CD4-positive, alpha-beta T cell treated with Interleukin-2 at 100 ng/mL for 4 hours (primary cell): ENCODE data around the gene INTS6L.
"Not testable (repeated sequence)": the region's sequence is repeated elsewhere in the genome, so short reads cannot be mapped to it uniquely, and the experiment has no call there.

ENCODE experiments used
- DNase-seq: peaks from one replicate; pipeline ENCODE4 v3.0.0-alpha.2; 2020; ENCODE audit warnings: low spot score

INTS6L gene

DNA sequence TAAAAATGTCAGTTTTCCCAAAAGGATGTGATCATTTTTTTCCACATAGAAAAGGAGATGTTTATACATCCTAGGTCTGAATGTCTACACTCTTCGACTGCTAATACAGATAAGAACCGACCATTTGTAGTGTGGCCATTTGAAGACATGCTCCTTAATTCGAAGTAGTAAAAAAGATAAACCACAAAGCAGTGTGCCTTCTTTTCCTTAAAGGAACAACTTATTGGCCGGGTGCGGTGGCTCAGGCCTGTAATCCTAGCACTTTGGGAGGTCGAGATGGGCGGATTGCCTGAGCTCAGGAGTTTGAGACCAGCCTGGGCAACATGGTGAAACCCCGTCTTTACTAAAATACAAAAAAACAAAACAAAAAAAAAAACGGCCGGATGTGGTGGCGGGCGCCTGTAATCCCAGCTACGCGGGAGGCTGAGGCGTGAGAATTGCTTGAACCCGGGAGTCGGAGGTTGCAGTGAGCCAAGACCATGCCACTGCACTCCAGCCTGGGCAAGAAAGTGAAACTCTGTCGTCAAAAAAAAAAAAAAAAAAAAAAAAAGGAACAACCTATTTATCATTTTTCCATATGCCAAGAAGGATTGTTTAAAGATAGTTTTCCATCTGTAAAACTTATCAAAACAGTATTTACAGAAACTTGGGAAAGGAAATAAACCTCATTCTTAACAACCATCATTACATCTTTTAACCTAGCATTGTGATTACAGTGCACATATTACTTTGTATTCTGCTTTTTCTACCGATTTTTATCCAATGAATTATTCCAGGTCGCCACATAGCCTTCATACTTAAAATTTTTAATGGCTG, 2.6 kb downstream of the INTS6L start:
- no peak for DNase-seq

DNA sequence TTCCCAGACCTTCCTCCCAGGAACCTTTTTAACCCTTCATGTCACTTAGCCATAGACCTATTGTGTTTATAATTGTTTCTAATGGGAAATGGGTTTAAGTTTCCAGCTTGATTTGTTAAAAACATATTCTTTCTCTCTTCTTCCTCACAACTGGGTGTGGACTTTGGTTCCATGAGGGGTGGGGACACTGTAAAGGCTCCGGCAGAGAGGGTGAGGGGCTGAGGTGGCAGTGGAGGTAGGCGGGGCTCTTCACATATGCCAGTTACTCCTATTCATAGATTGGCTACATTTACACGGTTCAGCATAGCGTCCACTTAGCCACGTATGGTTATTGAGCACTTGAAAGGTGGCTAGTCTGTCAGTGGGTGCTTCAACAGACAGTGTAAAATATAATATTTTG, 7.8 kb downstream of the INTS6L start:
- no peak for DNase-seq

DNA sequence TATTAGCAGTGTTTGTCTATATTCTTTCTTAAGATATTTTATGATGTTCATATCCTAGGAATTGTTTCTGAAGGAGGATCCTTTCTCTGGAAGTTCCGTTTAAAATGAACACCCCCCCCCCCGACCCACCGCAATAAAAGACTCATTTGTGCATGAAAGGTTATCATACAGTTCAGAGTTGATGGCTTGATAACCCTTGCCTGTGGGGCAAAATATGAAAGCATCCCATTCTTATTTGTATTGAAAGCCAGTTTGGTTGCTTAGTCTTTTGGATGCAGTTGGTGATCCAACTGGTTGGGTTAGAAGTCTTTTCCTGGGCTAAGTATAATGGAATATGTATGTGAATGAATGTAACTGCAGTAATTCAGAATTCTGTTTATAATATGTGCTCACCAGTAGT, 8.3 kb downstream of the INTS6L start:
- no peak for DNase-seq

DNA sequence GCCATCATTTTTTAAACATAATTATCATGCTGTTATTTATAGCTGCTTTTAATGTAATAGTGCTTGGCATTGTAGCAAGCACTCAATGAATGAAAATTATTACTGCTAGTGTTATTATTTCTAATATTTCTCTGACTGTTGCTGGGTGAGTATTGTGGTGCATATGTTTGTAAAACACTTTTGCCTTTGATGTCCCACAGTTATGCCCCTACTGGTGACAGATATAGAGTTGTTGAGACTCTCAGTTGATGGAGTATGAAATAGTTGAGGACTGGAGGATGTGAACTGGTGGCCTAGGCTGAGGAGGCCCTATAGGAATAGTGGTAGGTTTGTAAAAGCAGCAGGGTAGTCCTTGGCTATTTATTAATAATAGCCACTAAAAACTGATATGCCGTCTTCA, 9.6 kb downstream of the INTS6L start:
- DNase-seq: no peak

DNA sequence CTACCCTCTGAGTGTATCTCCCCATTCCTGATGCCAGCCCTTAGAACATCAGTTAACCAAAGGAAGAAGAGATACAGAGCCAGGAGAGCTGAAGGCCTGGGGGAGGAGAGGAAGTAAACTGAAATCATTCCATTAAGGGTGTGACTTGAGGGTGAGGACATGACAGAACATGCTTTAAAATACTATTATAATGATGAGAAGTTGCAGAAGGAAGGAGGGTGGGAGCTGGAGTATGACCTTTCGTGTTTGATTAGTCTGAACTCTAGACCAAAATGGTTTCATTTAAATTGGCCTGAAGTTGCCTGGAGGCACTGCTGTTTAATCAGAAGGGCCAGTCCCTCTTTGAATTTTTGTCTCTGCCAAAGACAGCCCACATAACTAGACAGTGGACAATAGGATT, 11.4 kb downstream of the INTS6L start:
- DNase-seq: no peak

GRCh38 chrX:135535077-135535940, 14.8 kb downstream of the INTS6L start:
- DNase-seq: no peak

GRCh38 chrX:135536877-135537276, 16.4 kb downstream of the INTS6L start:
- DNase-seq: peak; percentile 10

- DNase-seq: no peak
Measured at GRCh38 chrX:135541351-135541750, 20.9 kb downstream of the INTS6L start.

DNA sequence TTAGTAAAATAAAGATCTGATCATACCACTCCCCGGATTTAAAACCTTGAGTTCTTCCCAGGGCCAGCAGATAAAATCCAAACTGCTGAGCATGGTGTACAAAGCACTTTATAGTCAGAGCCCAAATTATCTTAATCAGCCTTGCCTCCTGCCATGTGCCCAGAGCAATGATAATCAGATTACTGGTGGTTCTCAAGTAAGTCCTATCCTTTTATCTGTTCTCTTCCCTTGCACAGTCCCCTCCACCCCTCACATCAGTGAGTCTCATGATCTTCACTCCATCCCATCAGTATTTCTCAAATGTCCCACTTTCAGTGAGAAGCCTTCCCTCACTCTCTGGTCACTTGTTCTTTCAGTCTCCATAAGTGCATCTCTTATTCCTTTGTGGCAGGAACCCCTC, 22.7 kb downstream of the INTS6L start:
- no peak for DNase-seq

DNA sequence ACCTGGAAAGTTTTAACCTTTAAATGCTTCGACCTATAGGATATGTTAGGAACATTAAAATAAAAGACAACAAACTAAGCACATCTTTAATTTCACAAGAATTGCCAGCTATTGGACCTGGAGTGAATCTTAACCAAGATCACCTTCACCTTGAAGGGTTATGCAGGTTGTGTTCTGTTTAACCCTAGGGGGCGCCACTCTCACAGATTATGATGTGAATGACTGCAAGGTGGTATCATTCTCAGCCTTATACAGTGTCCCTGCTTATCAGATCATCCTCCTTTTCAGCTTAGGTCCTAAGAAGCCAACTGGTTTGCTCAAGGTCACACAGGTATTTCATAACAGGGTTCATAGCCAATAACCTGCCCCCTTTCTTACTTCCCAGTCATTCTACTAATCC, 23.5 kb downstream of the INTS6L start:
- peak; percentile 35 for DNase-seq

- no peak for DNase-seq
Measured at GRCh38 chrX:135544338-135544948, 24.0 kb downstream of the INTS6L start.

- DNase-seq: no peak
Measured at GRCh38 chrX:135547767-135548166, 27.3 kb downstream of the INTS6L start.

DNA sequence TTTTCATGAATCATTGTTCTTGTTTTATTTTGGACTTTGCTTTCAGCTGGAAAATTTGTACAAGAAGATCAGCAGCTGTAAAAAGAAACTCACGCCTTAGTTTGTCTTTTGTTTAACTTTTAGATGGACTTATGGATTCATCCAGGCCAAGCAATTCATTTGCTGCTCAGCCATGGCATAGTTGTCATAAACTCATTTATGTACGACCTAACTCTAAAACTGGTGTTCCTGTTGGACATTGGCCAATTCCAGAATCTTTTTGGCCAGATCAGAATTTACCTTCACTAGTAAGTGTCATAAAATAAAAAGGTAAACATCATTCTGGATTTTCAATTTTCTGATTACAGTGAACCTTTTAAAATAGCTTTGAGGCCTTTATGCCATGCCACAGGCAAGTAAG, 29.1 kb downstream of the INTS6L start:
- no peak for DNase-seq

DNA sequence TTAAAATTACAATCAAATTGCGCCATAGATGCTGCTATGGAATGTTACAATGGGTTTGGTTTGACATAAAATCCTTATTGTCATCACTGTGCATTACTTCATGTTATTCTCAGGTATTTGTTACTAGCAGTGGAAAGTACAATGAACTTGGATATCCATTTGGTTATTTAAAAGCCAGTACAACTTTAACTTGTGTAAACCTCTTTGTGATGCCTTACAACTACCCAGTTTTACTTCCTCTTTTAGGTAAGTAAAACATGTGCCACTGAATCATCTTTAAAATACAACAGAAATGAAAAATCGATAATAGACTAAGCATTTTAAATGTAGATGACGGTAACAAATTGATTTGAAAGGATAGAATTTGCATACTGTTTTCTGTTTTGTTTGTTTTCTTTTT, 35.6 kb downstream of the INTS6L start:
- DNase-seq: no peak

- DNase-seq: no peak
Measured at GRCh38 chrX:135557344-135557743, 36.9 kb downstream of the INTS6L start.

DNA sequence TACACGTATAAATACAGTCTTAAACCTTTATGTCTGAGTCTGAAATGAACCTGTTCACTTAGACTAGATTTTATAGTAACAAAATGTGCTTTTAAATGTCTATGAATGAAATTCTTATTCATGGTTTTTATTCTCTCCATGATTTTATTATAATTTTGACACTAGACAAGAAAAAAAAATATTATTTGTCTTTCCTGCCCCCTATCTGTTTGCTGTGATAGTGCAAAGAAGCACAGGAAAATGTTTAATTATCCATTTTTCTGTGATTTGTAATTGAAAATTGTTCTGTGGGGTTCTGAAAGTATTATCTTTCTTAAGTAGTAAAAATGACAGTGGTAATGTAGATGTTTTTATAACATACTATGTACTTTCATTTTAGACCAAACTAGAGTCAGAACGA, 52.0 kb downstream of the INTS6L start:
- no peak for DNase-seq

DNA sequence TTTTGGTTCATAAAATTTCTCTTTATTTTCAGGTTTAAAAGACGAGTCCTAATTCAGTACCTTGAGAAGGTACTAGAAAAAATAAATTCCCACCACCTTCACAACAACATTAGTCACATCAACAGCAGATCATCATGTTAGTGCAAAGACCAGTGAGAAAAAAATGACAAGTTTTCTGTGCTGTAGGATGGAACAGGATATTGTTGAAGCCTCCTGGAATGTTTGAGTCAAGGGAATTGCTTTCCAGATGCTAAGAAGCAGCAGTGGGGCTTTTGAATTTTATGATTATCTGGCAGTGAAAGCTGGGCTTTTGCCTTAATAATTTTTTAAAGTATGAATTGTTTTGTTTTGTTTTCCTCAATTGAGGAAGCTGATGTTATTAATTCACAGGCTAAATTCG, 61.0 kb downstream of the INTS6L start:
- DNase-seq: no peak

DNA sequence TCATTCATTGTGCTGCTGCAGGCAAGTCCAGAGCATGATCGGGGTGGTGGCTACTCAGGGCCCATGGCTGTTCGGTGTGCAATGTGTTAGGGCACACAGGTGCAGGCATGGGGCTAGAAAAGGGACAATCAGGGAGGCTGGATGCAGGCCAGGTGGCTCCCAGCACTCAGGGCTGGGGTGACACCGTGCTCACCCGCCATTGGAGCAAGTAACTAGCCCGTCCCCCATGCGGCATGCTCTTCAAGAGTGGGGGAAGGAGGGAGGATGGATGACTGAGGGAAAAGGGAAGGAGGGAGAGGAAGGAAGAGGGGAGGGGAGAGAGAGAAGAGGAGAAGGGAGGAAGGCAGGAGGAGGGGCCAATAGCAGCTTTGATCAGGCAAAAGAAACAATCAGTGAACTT, 64.7 kb downstream of the INTS6L start:
- DNase-seq: no peak

GRCh38 chrX:135591871-135592270, 71.4 kb downstream of the INTS6L start:
- no peak for DNase-seq

- DNase-seq: not testable (repeated sequence)
Measured at GRCh38 chrX:135594049-135594448, 73.6 kb downstream of the INTS6L start.

GRCh38 chrX:135594453-135594852, 74.0 kb downstream of the INTS6L start:
- not testable (repeated sequence) for DNase-seq

GRCh38 chrX:135595543-135595942, 75.1 kb downstream of the INTS6L start:
- DNase-seq: no peak

- DNase-seq: peak; percentile 21
Measured at GRCh38 chrX:135596495-135596894, 76.0 kb downstream of the INTS6L start.
